Measurements from ENCODE around the gene IDNK.

IDNK gene

GRCh38 chr9:83625178-83625577 lies 2.2 kb downstream of the IDNK start:
- Histone ChIP-seq H4K20me1 (ENCODE audit: insufficient read depth, low read length, poor library complexity, severe bottlenecking) (no peaks in the 10 kb centered on the region), H3K79me2 (ENCODE audit: insufficient read depth, low read length) (peaks cover 10% of the 10 kb centered on the region; the same call in 1 of the 2 replicates), H3K4me3 (ENCODE audit: low read length, poor library complexity, severe bottlenecking) (peak overlapping the region; percentile 76), H3K9me2 (replicated peaks; ENCODE audit: low read depth, low read length) (no peaks in the 10 kb centered on the region), H2AFZ (ENCODE audit: low read length) (no peak overlapping the region), H3K4me2 (ENCODE audit: low read depth, low read length, poor library complexity, severe bottlenecking) (peak overlapping the region; percentile 89), H3K36me3 (ENCODE audit: insufficient read depth, low read length) (peaks cover 6% of the 10 kb centered on the region; the same call in 1 of the 2 replicates), H3K9me3 (ENCODE audit: insufficient read depth, low read depth, low read length) (no peaks in the 10 kb centered on the region), H3F3A (ENCODE audit: low read depth) (peaks cover 5% of the 10 kb centered on the region; the same call in 1 of the 2 replicates), H3K27me3 (ENCODE audit: insufficient read depth, low read length, poor library complexity, severe bottlenecking) (no peaks in the 10 kb centered on the region), H3K4me1 (ENCODE audit: insufficient read depth, low read length, poor library complexity, severe bottlenecking) (peaks cover 45% of the 10 kb centered on the region), H3K9ac (ENCODE audit: low read depth, low read length, poor library complexity, severe bottlenecking) (peak overlapping the region; percentile 95)
- TF ChIP-seq CTCF (conservative IDR thresholded peaks at IDR 0.05; ENCODE audit: low read length) (no peak), EZH2phosphoT487 (IDR thresholded peaks at IDR 0.05; ENCODE audit: borderline replicate concordance) (no peak)

- H2AFZ ChIP-seq (ENCODE audit: low read length): no peak overlapping the region
- H3F3A ChIP-seq (ENCODE audit: low read depth): peaks cover 5% of the 10 kb centered on the region; the same call in 1 of the 2 replicates
- H3K4me2 ChIP-seq (ENCODE audit: low read depth, low read length, poor library complexity, severe bottlenecking): no peak overlapping the region
- peaks cover 10% of the 10 kb centered on the region; the same call in 1 of the 2 replicates for H3K79me2 ChIP-seq (ENCODE audit: insufficient read depth, low read length)
- no peaks in the 10 kb centered on the region for H3K9me3 ChIP-seq (ENCODE audit: insufficient read depth, low read depth, low read length)
- TF ChIP-seq EZH2phosphoT487 (IDR thresholded peaks at IDR 0.05; ENCODE audit: borderline replicate concordance) (no peak), CTCF (conservative IDR thresholded peaks at IDR 0.05; ENCODE audit: low read length) (no peak)
- H3K4me1 ChIP-seq (ENCODE audit: insufficient read depth, low read length, poor library complexity, severe bottlenecking): peaks cover 33% of the 10 kb centered on the region
- H3K4me3 ChIP-seq (ENCODE audit: low read length, poor library complexity, severe bottlenecking): no peak overlapping the region
- no peaks in the 10 kb centered on the region for H3K27me3 ChIP-seq (ENCODE audit: insufficient read depth, low read length, poor library complexity, severe bottlenecking)
- no peak overlapping the region for H3K9ac ChIP-seq (ENCODE audit: low read depth, low read length, poor library complexity, severe bottlenecking)
- no peaks in the 10 kb centered on the region for H3K9me2 ChIP-seq (replicated peaks; ENCODE audit: low read depth, low read length)
- H3K36me3 ChIP-seq (ENCODE audit: insufficient read depth, low read length): peaks cover 6% of the 10 kb centered on the region; the same call in 1 of the 2 replicates
- H4K20me1 ChIP-seq (ENCODE audit: insufficient read depth, low read length, poor library complexity, severe bottlenecking): no peaks in the 10 kb centered on the region
These were observed 5.6 kb downstream of the IDNK start for GRCh38 chr9:83628540-83628939.

GRCh38 chr9:83629433-83630104 lies 6.6 kb downstream of the IDNK start:
- Histone ChIP-seq H3K4me1 (ENCODE audit: insufficient read depth, low read length, poor library complexity, severe bottlenecking) (peaks cover 26% of the 10 kb centered on the region), H3K9ac (ENCODE audit: low read depth, low read length, poor library complexity, severe bottlenecking) (no peak overlapping the region), H3K4me2 (ENCODE audit: low read depth, low read length, poor library complexity, severe bottlenecking) (no peak overlapping the region), H3F3A (ENCODE audit: low read depth) (no peaks in the 10 kb centered on the region), H4K20me1 (ENCODE audit: insufficient read depth, low read length, poor library complexity, severe bottlenecking) (no peaks in the 10 kb centered on the region), H3K9me2 (replicated peaks; ENCODE audit: low read depth, low read length) (no peaks in the 10 kb centered on the region), H3K4me3 (ENCODE audit: low read length, poor library complexity, severe bottlenecking) (no peak overlapping the region), H2AFZ (ENCODE audit: low read length) (no peak overlapping the region), H3K27me3 (ENCODE audit: insufficient read depth, low read length, poor library complexity, severe bottlenecking) (no peaks in the 10 kb centered on the region), H3K36me3 (ENCODE audit: insufficient read depth, low read length) (peaks cover 6% of the 10 kb centered on the region; the same call in 1 of the 2 replicates), H3K79me2 (ENCODE audit: insufficient read depth, low read length) (peaks cover 10% of the 10 kb centered on the region; the same call in 1 of the 2 replicates), H3K9me3 (ENCODE audit: insufficient read depth, low read depth, low read length) (no peaks in the 10 kb centered on the region)
- TF ChIP-seq CTCF (conservative IDR thresholded peaks at IDR 0.05; ENCODE audit: low read length) (no peak), EZH2phosphoT487 (IDR thresholded peaks at IDR 0.05; ENCODE audit: borderline replicate concordance) (no peak)

All from Loucy (cell line).